OCI-LY1 (cell line): ENCODE data around the gene ZNF687.

Experiments
- H2AFZ ChIP-seq: fragments of 200-600 bp; sonication (generic), shearing (Covaris generic); 2 replicates; pipeline ENCODE4 v1.6.0; 2014; ENCODE audit warnings: antibody characterized with exemption, mild to moderate bottlenecking, low read length
- H3F3A ChIP-seq: fragments of 200-600 bp; sonication (generic), shearing (Covaris generic); 2 replicates; pipeline ENCODE4 v1.6.0; 2014; ENCODE audit warnings: mild to moderate bottlenecking, antibody characterized with exemption, low read length, moderate library complexity; ENCODE audit not compliant: insufficient read depth
- H3K27ac ChIP-seq: fragments of 200-600 bp; sonication (generic); 2 replicates; pipeline ENCODE4 v1.5.1; 2014; ENCODE audit warnings: low read length, mixed run types, mild to moderate bottlenecking, low read depth; ENCODE audit not compliant: poor library complexity, severe bottlenecking
- H3K27me3 ChIP-seq: fragments of 200-600 bp; sonication (generic); 2 replicates; pipeline ENCODE4 v1.6.0; 2014; ENCODE audit warnings: antibody characterized with exemption, mild to moderate bottlenecking, low read length, moderate library complexity; ENCODE audit not compliant: insufficient read depth
- H3K36me3 ChIP-seq: fragments of 200-600 bp; sonication (generic); 2 replicates; pipeline ENCODE4 v1.6.1; 2014; ENCODE audit warnings: mild to moderate bottlenecking, antibody characterized with exemption, low read length, moderate library complexity, mixed read lengths; ENCODE audit not compliant: insufficient read depth
- H3K4me1 ChIP-seq: fragments of 200-600 bp; sonication (generic); 2 replicates; pipeline ENCODE4 v1.5.1; 2014; ENCODE audit warnings: mild to moderate bottlenecking, low read length, moderate library complexity; ENCODE audit not compliant: insufficient read depth, severe bottlenecking
- H3K4me2 ChIP-seq: fragments of 200-600 bp; sonication (generic), shearing (Covaris generic); 2 replicates; pipeline ENCODE4 v1.6.1; 2014; ENCODE audit warnings: low read length
- H3K4me3 ChIP-seq: fragments of 200-600 bp; sonication (generic); 2 replicates; pipeline ENCODE4 v1.5.1; 2014; ENCODE audit warnings: low read length, low read depth, mild to moderate bottlenecking, mixed read lengths; ENCODE audit not compliant: poor library complexity, severe bottlenecking
- H3K79me2 ChIP-seq: fragments of 200-600 bp; shearing (Covaris generic); 2 replicates; pipeline ENCODE4 v1.6.1; 2016; ENCODE audit warnings: mixed run types, low read length, mixed read lengths; ENCODE audit not compliant: insufficient read depth
- H3K9ac ChIP-seq: fragments of 200-600 bp; sonication (generic), shearing (Covaris generic); 2 replicates; pipeline ENCODE4 v1.6.1; 2014; ENCODE audit warnings: mild to moderate bottlenecking, low read length, mixed read lengths
- H3K9me2 ChIP-seq: fragments of 200-600 bp; sonication (generic), shearing (Covaris generic); 2 replicates; pipeline ENCODE4 v1.6.1; 2014; ENCODE audit warnings: low read depth, mild to moderate bottlenecking, low read length, mixed read lengths
- H3K9me3 ChIP-seq: fragments of 200-600 bp; shearing (Covaris generic); 2 replicates; pipeline ENCODE4 v1.6.1; 2014; ENCODE audit warnings: low read length, mixed read lengths
- H4K20me1 ChIP-seq: fragments of 200-600 bp; sonication (generic), shearing (Covaris generic); 2 replicates; pipeline ENCODE4 v1.6.0; 2016; ENCODE audit warnings: mild to moderate bottlenecking, low read length; ENCODE audit not compliant: insufficient read depth
- EZH2 ChIP-seq: fragments of 200-600 bp; sonication (generic), shearing (Covaris generic); IDR thresholded peaks from 2 replicates; pipeline ENCODE4 v1.8.0; 2017; ENCODE audit warnings: borderline replicate concordance, mixed run types, mild to moderate bottlenecking, antibody characterized with exemption, low read length, moderate library complexity, mixed read lengths
- TF ChIP-seq, protein P1 (sequence below): fragments of 200-600 bp; sonication (generic), shearing (Covaris generic); IDR thresholded peaks from 2 replicates; pipeline ENCODE4 v1.5.1; 2017; ENCODE audit warnings: mild to moderate bottlenecking, antibody characterized with exemption, low read length, moderate library complexity, mixed read lengths

ZNF687 gene

DNA sequence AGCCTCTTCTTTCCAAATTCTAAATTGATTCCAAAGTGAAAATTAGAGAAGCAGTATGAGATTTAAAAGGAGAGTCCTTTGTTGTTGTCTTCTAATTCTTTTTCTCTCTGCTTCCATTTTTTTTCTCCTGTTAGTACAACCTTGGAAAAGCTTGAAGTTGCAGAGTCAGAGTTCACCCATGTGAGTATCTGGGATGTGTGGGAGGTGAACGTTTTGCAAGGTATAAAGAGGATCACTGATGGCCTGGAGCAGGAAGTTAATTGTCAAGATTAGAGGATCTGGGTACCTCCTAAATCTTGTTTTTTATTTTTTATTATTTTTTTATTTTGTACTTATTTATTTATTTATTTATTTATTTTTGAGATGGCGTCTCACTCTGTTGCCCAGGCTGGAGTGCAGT, 35.3 kb upstream of the ZNF687 start:
- H3K79me2 ChIP-seq = no peaks in the 10 kb centered on the region
- no peaks in the 10 kb centered on the region for H3K27me3 ChIP-seq
- no peak overlapping the region for H3K4me2 ChIP-seq
- H3K9ac ChIP-seq = no peak overlapping the region
- no peaks in the 10 kb centered on the region for H3K4me1 ChIP-seq
- no peak overlapping the region for H3K27ac ChIP-seq
- peaks cover 85% of the 10 kb centered on the region for H3K36me3 ChIP-seq
- H2AFZ ChIP-seq = no peak overlapping the region
- no peaks in the 10 kb centered on the region for H3K9me2 ChIP-seq
- no peaks in the 10 kb centered on the region for H3F3A ChIP-seq
- H3K9me3 ChIP-seq = no peaks in the 10 kb centered on the region
- H4K20me1 ChIP-seq = no peaks in the 10 kb centered on the region
- TF ChIP-seq EZH2 = no peak
- TF ChIP-seq, protein P1, sequence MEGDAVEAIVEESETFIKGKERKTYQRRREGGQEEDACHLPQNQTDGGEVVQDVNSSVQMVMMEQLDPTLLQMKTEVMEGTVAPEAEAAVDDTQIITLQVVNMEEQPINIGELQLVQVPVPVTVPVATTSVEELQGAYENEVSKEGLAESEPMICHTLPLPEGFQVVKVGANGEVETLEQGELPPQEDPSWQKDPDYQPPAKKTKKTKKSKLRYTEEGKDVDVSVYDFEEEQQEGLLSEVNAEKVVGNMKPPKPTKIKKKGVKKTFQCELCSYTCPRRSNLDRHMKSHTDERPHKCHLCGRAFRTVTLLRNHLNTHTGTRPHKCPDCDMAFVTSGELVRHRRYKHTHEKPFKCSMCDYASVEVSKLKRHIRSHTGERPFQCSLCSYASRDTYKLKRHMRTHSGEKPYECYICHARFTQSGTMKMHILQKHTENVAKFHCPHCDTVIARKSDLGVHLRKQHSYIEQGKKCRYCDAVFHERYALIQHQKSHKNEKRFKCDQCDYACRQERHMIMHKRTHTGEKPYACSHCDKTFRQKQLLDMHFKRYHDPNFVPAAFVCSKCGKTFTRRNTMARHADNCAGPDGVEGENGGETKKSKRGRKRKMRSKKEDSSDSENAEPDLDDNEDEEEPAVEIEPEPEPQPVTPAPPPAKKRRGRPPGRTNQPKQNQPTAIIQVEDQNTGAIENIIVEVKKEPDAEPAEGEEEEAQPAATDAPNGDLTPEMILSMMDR = no peak
- H3K4me3 ChIP-seq = no peak overlapping the region

DNA sequence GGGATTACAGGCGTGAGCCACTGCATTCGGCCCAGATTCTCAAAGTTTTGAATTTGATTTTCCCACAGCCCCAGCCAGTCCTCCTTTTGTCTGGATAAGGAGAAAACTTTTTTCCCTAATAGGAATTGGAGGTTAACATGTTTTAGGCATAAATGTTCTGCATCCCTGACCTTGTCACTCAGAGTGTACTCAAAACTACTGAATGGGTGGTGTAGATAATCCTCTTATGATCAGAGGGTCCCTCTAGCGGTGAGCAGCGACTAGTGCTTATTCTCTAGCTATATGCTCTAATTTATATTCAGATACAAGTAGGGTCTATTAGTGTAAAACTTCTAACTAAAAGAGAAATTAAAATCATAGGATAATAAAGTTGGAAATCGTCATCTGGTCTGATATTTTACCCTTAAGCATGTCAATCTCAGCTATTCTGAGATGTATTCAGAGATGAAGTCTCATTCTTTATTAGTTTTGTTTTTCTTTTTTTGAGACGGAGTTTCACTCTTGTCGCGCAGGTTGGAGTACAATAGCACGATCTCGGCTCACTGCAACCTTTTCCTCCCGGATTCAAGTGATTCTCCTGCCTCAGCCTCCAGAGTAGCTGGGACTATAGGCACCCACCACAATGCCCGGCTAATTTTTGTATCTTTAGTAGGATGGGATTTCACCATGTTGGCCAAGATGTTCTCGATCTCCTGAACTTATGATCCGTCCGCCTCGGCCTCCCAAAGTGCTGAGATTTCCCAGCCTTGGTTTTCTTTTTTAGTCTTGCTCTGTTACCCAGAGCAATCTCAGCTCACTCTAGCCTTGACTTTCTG, 30.2 kb upstream of the ZNF687 start:
- Histone ChIP-seq H3K36me3 (peaks cover 36% of the 10 kb centered on the region), H3K9me3 (no peaks in the 10 kb centered on the region), H2AFZ (no peak overlapping the region), H3F3A (no peaks in the 10 kb centered on the region; the same call in 1 of the 2 replicates), H4K20me1 (no peaks in the 10 kb centered on the region), H3K4me1 (peaks cover 7% of the 10 kb centered on the region), H3K27me3 (no peaks in the 10 kb centered on the region), H3K4me3 (no peak overlapping the region), H3K9me2 (no peaks in the 10 kb centered on the region), H3K4me2 (no peak overlapping the region), H3K79me2 (peaks cover 16% of the 10 kb centered on the region), H3K9ac (no peak overlapping the region), H3K27ac (no peak overlapping the region)
- TF ChIP-seq, protein P1 = peak; percentile 88
- TF ChIP-seq EZH2 = no peak

DNA sequence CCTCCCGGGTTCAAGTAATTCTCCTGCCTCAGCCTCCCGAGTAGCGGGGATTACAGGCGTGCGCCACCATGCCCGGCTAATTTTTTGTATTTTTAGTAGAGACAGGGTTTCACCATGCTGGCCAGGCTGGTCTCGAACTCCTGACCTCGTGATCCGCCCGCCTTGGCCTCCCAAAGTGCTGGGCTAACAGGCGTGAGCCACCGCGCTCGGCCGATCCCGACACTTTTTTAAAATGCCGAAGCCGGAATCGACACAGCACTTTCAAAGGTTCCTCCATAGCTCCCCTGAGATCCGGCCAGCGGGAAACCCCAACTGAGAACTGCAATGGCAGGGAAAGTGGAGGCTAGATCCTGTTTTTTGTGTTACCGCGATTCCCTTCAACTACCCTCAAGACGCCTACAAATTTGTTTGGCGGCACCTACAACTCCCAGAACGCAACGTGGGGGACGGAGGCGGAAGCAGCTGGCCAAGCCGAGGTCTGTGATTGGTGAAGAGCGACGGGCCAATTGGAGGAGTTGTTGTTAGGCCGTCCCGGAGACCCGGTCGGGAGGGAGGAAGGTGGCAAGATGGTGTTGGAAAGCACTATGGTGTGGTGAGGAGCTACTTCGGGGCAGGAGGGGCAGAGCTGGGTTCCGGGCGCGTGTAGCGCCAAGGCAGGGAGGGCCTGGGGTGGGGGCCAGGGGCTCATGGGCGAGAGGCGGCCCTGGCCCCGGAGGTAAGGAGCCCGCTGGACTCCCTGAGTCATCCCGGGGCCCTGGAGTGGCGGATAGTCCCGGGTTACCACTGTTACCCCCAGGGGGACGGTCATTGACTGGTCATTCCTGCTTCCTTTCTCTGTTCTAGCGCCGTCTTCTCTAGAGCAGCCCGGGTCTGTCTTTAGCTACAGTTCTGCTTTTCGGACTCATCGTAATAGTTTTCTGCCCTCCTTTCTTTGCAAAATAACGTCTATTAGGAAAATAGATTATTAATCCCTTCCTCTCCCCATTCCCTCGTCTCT, 27.6 kb upstream of the ZNF687 start, which contains the start of gene PSMD4:
Gene PSMD4, plus strand, starts transcription at position 518 of the 997 bp plus-strand sequence. Its CDS starts 49 bp downstream, at position 567.
- TF ChIP-seq EZH2 = no peak
- TF ChIP-seq, protein P1 = no peak
- H3K36me3 ChIP-seq = peaks cover 19% of the 10 kb centered on the region
- H3K27me3 ChIP-seq = no peaks in the 10 kb centered on the region
- no peaks in the 10 kb centered on the region for H3K9me3 ChIP-seq
- H4K20me1 ChIP-seq = no peaks in the 10 kb centered on the region
- peaks cover 7% of the 10 kb centered on the region for H3K4me1 ChIP-seq
- peak within 1 kb of the TSS; percentile 89 for H3K4me3 ChIP-seq
- peak within 1 kb of the TSS; percentile 98 for H3K4me2 ChIP-seq
- H3K9ac ChIP-seq = peak within 1 kb of the TSS; percentile 88
- no peaks in the 10 kb centered on the region; the same call in 1 of the 2 replicates for H3F3A ChIP-seq
- no peak within 1 kb of the TSS for H2AFZ ChIP-seq
- no peaks in the 10 kb centered on the region for H3K9me2 ChIP-seq
- peaks cover 42% of the 10 kb centered on the region for H3K79me2 ChIP-seq
- H3K27ac ChIP-seq = peak within 1 kb of the TSS; percentile 42
